GM23338 (cell line): ENCODE measurements around the gene HFE. TPM values are rescaled to one million over a fixed set of nuclear protein-coding genes. Genes with fewer than 3 reads are reported as not detected.
A peak's percentile ranks its signal among the peaks of the same experiment; 100 is the strongest.

Experiments used
- ATAC-seq: fragments of 200-7000 bp; cut with Tn5 transposase; 3 replicates; pipeline ENCODE4 v1.9.1; 2020
- DNase-seq: peaks from one replicate; pipeline ENCODE4 v3.0.0-alpha.2; 2015; ENCODE audit warnings: low spot score
- H2AFZ ChIP-seq: fragments of 200-600 bp; sonication (generic); 2 replicates; pipeline ENCODE4 v1.8.0; 2016; ENCODE audit warnings: antibody characterized with exemption, mild to moderate bottlenecking, moderate library complexity
- H3F3A ChIP-seq: fragments of 200-600 bp; sonication (generic); replicated peaks from 2 replicates; pipeline ENCODE4 v1.8.0; 2017; ENCODE audit warnings: antibody characterized with exemption, mixed run types, low read depth
- H3K27ac ChIP-seq: fragments of 200-600 bp; sonication (generic); 2 replicates; pipeline ENCODE4 v1.6.1; 2016; ENCODE audit warnings: low read depth
- H3K27me3 ChIP-seq: fragments of 200-600 bp; sonication (generic); 2 replicates; pipeline ENCODE4 v1.8.0; 2016; ENCODE audit warnings: mild to moderate bottlenecking, mixed run types, moderate library complexity; ENCODE audit not compliant: insufficient read depth
- H3K36me3 ChIP-seq: fragments of 200-600 bp; sonication (generic); 2 replicates; pipeline ENCODE4 v1.8.0; 2016; ENCODE audit warnings: mild to moderate bottlenecking; ENCODE audit not compliant: insufficient read depth
- H3K4me1 ChIP-seq: fragments of 200-600 bp; sonication (generic); 2 replicates; pipeline ENCODE4 v1.8.0; 2016; ENCODE audit warnings: mild to moderate bottlenecking, moderate library complexity; ENCODE audit not compliant: insufficient read depth
- H3K4me2 ChIP-seq: fragments of 200-600 bp; sonication (generic); 2 replicates; pipeline ENCODE4 v1.7.1; 2017; ENCODE audit warnings: mixed run types
- H3K4me3 ChIP-seq: fragments of 200-600 bp; sonication (generic); 2 replicates; pipeline ENCODE4 v1.6.1; 2016; ENCODE audit warnings: mixed run types
- H3K79me2 ChIP-seq: fragments of 200-600 bp; sonication (generic); replicated peaks from 2 replicates; pipeline ENCODE4 v1.8.0; 2017; ENCODE audit warnings: mild to moderate bottlenecking; ENCODE audit not compliant: insufficient read depth
- H3K9me2 ChIP-seq: fragments of 200-600 bp; sonication (generic); 2 replicates; pipeline ENCODE4 v1.8.0; 2017; ENCODE audit not compliant: insufficient read depth
- H4K20me1 ChIP-seq: fragments of 200-600 bp; sonication (generic); replicated peaks from 2 replicates; pipeline ENCODE4 v1.8.0; 2017; ENCODE audit warnings: mild to moderate bottlenecking; ENCODE audit not compliant: insufficient read depth
- H3K27ac Mint-ChIP-seq: 2 replicates; pipeline ENCODE4 v1.8.0; 2020; ENCODE audit warnings: inconsistent platforms, mild to moderate bottlenecking, moderate library complexity, mixed read lengths
- H3K27me3 Mint-ChIP-seq: 3 replicates; pipeline ENCODE4 v1.8.0; 2022; ENCODE audit warnings: low read depth, mild to moderate bottlenecking, moderate library complexity, mixed read lengths, inconsistent platforms; ENCODE audit not compliant: insufficient read depth, poor library complexity
- H3K36me3 Mint-ChIP-seq: 3 replicates; pipeline ENCODE4 v1.8.0; 2021; ENCODE audit warnings: low read depth, mild to moderate bottlenecking, inconsistent platforms, moderate library complexity, mixed read lengths
- H3K4me1 Mint-ChIP-seq: 3 replicates; pipeline ENCODE4 v1.8.0; 2020; ENCODE audit warnings: mild to moderate bottlenecking, inconsistent platforms, mixed read lengths
- H3K4me3 Mint-ChIP-seq: 3 replicates; pipeline ENCODE4 v1.8.0; 2021; ENCODE audit warnings: moderate library complexity, mild to moderate bottlenecking, inconsistent platforms, mixed read lengths
- H3K9me3 Mint-ChIP-seq: 3 replicates; pipeline ENCODE4 v1.8.0; 2020; ENCODE audit warnings: moderate library complexity, mild to moderate bottlenecking, inconsistent platforms, mixed read lengths
- CREB1 ChIP-seq: fragments of 250-450 bp; sonication (Bioruptor Pico); IDR thresholded peaks from 2 replicates; pipeline ENCODE4 v1.5.0; 2020; ENCODE audit warnings: low read depth, mild to moderate bottlenecking, moderate library complexity
- CTCF ChIP-seq, 2 experiments: fragments of 200-600 bp in 1 of 2; sonication (generic) in 1 of 2; conservative IDR thresholded peaks; 2 replicates each; pipeline versions ENCODE4 v1.5.1 to v1.6.1; 2016 to 2017; ENCODE audit warnings: antibody characterized with exemption in 2 of 2, low read depth in 2 of 2, mild to moderate bottlenecking in 2 of 2, moderate library complexity in 1 of 2
- EZH2phosphoT487 ChIP-seq: fragments of 200-600 bp; sonication (generic); IDR thresholded peaks from one replicate; pipeline ENCODE4 v1.8.1; 2018; ENCODE audit warnings: antibody characterized with exemption; ENCODE audit not compliant: unreplicated experiment
- JUNB ChIP-seq: IDR thresholded peaks from one replicate; pipeline ENCODE4 v1.6.1; 2016; ENCODE audit warnings: antibody characterized with exemption; ENCODE audit not compliant: unreplicated experiment
- NANOG ChIP-seq: IDR thresholded peaks from 2 replicates; pipeline ENCODE4 v1.6.1; 2016; ENCODE audit warnings: antibody characterized with exemption, borderline replicate concordance
- STAT1 ChIP-seq: IDR thresholded peaks from one replicate; pipeline ENCODE4 v1.6.1; 2016; ENCODE audit warnings: antibody characterized with exemption; ENCODE audit not compliant: unreplicated experiment
- ZNF114 ChIP-seq: fragments of 250-450 bp; sonication (Bioruptor Pico); IDR thresholded peaks from 2 replicates; pipeline ENCODE4 v1.5.0; 2020; ENCODE audit warnings: mild to moderate bottlenecking, moderate library complexity
- ZNF331 ChIP-seq: fragments of 250-450 bp; sonication (Bioruptor Pico); IDR thresholded peaks from 2 replicates; pipeline ENCODE4 v1.5.0; 2020; ENCODE audit warnings: low read depth, mild to moderate bottlenecking, moderate library complexity
- polyA plus RNA-seq: library from polyadenylated mRNA; unstranded; fragments of >200 nt; fragmentation: Nextera tagmentation; extraction: Ambion mirVana; gene quantifications from 2 replicates; pipeline ENCODE4 v1.2.1, GENCODE V29; 2016
- total RNA-seq: library from RNA; depleted of rRNA; stranded (reverse); fragments of >200 nt; shearing (Covaris generic); gene quantifications from 2 replicates; pipeline ENCODE4 v1.2.3, GENCODE V29; 2014
- TF ChIP-seq, protein P1 (sequence below): fragments of 250-450 bp; sonication (Bioruptor Pico); IDR thresholded peaks from 2 replicates; pipeline ENCODE4 v1.5.0; 2020; ENCODE audit warnings: mild to moderate bottlenecking, moderate library complexity

HFE gene
- total and polyA plus RNA-seq, 2 experiments from 2014 or later: 0.53 to 0.63 TPM

DNA sequence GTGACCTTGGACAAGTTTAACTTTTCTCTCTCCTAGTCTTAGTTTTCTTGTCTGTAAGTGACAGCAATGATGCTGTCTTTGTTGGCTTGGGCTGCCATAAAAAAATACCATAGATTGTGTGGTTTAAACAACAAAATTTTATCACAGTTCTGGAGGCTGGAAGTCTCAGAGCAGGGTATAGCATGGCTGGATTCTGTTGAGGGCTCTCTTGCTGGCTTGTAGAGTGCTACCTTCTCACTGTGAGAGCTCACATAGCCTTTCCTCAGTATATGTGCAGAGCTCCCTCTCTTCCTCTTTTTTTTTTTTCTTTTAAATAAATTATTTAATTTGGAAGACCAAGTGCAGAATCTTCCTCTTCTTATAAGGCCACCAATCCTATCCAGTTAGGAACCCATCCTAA lies 26.3 kb downstream of the HFE start:
- Histone ChIP-seq H3K27me3 (no peaks in the 10 kb centered on the region), H3K27ac (no peak overlapping the region), H4K20me1 (no peaks in the 10 kb centered on the region), H2AFZ (no peak overlapping the region), H3K36me3 (no peaks in the 10 kb centered on the region), H3K79me2 (no peaks in the 10 kb centered on the region), H3K4me3 (no peak overlapping the region), H3K4me1 (no peaks in the 10 kb centered on the region), H3K4me2 (no peak overlapping the region), H3F3A (no peaks in the 10 kb centered on the region), H3K9me2 (no peaks in the 10 kb centered on the region)
- Mint-ChIP-seq H3K4me1 (no peaks in the 10 kb centered on the region; the same call in 1 of the 3 replicates), H3K4me3 (no peak overlapping the region), H3K27ac (0 out of 2 replicates have a peak overlapping the region, but pooled peaks have one; percentile 11), H3K36me3 (no peaks in the 10 kb centered on the region), H3K27me3 (no peaks in the 10 kb centered on the region), H3K9me3 (no peaks in the 10 kb centered on the region)
- TF ChIP-seq CREB1 (CRISPR knock-in tag): no peak
- no peak for TF ChIP-seq STAT1
- TF ChIP-seq JUNB: no peak
- TF ChIP-seq EZH2phosphoT487: no peak
- TF ChIP-seq NANOG: no peak
- TF ChIP-seq, protein P1, sequence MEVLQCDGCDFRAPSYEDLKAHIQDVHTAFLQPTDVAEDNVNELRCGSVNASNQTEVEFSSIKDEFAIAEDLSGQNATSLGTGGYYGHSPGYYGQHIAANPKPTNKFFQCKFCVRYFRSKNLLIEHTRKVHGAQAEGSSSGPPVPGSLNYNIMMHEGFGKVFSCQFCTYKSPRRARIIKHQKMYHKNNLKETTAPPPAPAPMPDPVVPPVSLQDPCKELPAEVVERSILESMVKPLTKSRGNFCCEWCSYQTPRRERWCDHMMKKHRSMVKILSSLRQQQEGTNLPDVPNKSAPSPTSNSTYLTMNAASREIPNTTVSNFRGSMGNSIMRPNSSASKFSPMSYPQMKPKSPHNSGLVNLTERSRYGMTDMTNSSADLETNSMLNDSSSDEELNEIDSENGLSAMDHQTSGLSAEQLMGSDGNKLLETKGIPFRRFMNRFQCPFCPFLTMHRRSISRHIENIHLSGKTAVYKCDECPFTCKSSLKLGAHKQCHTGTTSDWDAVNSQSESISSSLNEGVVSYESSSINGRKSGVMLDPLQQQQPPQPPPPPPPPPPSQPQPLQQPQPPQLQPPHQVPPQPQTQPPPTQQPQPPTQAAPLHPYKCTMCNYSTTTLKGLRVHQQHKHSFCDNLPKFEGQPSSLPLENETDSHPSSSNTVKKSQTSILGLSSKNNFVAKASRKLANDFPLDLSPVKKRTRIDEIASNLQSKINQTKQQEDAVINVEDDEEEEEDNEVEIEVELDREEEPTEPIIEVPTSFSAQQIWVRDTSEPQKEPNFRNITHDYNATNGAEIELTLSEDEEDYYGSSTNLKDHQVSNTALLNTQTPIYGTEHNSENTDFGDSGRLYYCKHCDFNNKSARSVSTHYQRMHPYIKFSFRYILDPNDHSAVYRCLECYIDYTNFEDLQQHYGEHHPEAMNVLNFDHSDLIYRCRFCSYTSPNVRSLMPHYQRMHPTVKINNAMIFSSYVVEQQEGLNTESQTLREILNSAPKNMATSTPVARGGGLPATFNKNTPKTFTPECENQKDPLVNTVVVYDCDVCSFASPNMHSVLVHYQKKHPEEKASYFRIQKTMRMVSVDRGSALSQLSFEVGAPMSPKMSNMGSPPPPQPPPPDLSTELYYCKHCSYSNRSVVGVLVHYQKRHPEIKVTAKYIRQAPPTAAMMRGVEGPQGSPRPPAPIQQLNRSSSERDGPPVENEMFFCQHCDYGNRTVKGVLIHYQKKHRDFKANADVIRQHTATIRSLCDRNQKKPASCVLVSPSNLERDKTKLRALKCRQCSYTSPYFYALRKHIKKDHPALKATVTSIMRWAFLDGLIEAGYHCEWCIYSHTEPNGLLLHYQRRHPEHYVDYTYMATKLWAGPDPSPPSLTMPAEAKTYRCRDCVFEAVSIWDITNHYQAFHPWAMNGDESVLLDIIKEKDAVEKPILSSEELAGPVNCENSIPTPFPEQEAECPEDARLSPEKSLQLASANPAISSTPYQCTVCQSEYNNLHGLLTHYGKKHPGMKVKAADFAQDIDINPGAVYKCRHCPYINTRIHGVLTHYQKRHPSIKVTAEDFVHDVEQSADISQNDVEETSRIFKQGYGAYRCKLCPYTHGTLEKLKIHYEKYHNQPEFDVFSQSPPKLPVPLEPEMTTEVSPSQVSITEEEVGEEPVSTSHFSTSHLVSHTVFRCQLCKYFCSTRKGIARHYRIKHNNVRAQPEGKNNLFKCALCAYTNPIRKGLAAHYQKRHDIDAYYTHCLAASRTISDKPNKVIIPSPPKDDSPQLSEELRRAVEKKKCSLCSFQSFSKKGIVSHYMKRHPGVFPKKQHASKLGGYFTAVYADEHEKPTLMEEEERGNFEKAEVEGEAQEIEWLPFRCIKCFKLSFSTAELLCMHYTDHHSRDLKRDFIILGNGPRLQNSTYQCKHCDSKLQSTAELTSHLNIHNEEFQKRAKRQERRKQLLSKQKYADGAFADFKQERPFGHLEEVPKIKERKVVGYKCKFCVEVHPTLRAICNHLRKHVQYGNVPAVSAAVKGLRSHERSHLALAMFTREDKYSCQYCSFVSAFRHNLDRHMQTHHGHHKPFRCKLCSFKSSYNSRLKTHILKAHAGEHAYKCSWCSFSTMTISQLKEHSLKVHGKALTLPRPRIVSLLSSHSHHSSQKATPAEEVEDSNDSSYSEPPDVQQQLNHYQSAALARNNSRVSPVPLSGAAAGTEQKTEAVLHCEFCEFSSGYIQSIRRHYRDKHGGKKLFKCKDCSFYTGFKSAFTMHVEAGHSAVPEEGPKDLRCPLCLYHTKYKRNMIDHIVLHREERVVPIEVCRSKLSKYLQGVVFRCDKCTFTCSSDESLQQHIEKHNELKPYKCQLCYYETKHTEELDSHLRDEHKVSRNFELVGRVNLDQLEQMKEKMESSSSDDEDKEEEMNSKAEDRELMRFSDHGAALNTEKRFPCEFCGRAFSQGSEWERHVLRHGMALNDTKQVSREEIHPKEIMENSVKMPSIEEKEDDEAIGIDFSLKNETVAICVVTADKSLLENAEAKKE (CRISPR knock-in tag): no peak
- TF ChIP-seq ZNF331 (CRISPR knock-in tag): no peak
- no peak for TF ChIP-seq CTCF (conservative IDR thresholded peaks at IDR 0.05; ENCODE audit: low read depth in 2 of 2)
- no peak for TF ChIP-seq ZNF114 (CRISPR knock-in tag)
- DNase-seq (no peak), ATAC-seq (no peak)
